ENCODE data around the gene FDXR.
A peak's percentile ranks its signal among the peaks of the same experiment; 100 is the strongest.

FDXR gene

GRCh38 chr17:74875977-74876593 is 3.3 kb upstream of the FDXR start:
- no peak overlapping the region for H4K8ac ChIP-seq (ENCODE audit: low read depth, low read length)
- no peak overlapping the region for H2BK12ac ChIP-seq (ENCODE audit: low read length)
- no peak overlapping the region for H3K4ac ChIP-seq (ENCODE audit: low read depth, low read length)
- no peaks in the 10 kb centered on the region for H3K27me3 ChIP-seq (ENCODE audit: insufficient read depth, low read length)
- peaks cover 8% of the 10 kb centered on the region for H3K79me1 ChIP-seq (ENCODE audit: low read length)
- no peak overlapping the region for H2BK120ac ChIP-seq (ENCODE audit: insufficient read depth, low read length, poor library complexity)
- no peak overlapping the region for H2BK5ac ChIP-seq (ENCODE audit: low read depth, low read length, poor library complexity)
- no peak for DNase-seq
- H2AFZ ChIP-seq (ENCODE audit: insufficient read depth, low read length, poor library complexity) = no peak overlapping the region
- H3K9me3 ChIP-seq (ENCODE audit: insufficient read depth, low read depth, low read length) = no peaks in the 10 kb centered on the region
- H3K4me2 ChIP-seq (ENCODE audit: low read length) = no peak overlapping the region
- H2AK5ac ChIP-seq (ENCODE audit: low read length) = no peak overlapping the region
- H4K91ac ChIP-seq (ENCODE audit: low read depth, low read length) = no peak overlapping the region
- no peaks in the 10 kb centered on the region for H3K36me3 ChIP-seq (ENCODE audit: control insufficient read depth in 1 of 2, insufficient read depth in 2 of 2, low read length in 2 of 2)
- H3K79me2 ChIP-seq (ENCODE audit: control insufficient read depth, insufficient read depth, low read length, poor library complexity) = peaks cover 5% of the 10 kb centered on the region
- H3K4me3 ChIP-seq (ENCODE audit: low read depth, low read length) = no peak overlapping the region
- H3K23ac ChIP-seq (ENCODE audit: low read length) = no peak overlapping the region
- H3K9ac ChIP-seq (ENCODE audit: low read length) = no peak overlapping the region
- H3K27ac ChIP-seq (ENCODE audit: low read depth, low read length) = no peak overlapping the region
- H3K18ac ChIP-seq (ENCODE audit: low read length) = no peak overlapping the region
- H3K4me1 ChIP-seq (ENCODE audit: control insufficient read depth in 1 of 2, insufficient read depth in 2 of 2, low read length in 2 of 2) = peaks cover 3 to 11% of the 10 kb centered on the region in 2 experiments
- no CpG with 5 or more reads among the region's 6 CpGs for WGBS (ENCODE audit: extremely low coverage, insufficient coverage, insufficient read length)
- no peak overlapping the region for H3K14ac ChIP-seq (ENCODE audit: low read length)
- no peak overlapping the region for H4K12ac ChIP-seq (ENCODE audit: low read depth, low read length)

DNA sequence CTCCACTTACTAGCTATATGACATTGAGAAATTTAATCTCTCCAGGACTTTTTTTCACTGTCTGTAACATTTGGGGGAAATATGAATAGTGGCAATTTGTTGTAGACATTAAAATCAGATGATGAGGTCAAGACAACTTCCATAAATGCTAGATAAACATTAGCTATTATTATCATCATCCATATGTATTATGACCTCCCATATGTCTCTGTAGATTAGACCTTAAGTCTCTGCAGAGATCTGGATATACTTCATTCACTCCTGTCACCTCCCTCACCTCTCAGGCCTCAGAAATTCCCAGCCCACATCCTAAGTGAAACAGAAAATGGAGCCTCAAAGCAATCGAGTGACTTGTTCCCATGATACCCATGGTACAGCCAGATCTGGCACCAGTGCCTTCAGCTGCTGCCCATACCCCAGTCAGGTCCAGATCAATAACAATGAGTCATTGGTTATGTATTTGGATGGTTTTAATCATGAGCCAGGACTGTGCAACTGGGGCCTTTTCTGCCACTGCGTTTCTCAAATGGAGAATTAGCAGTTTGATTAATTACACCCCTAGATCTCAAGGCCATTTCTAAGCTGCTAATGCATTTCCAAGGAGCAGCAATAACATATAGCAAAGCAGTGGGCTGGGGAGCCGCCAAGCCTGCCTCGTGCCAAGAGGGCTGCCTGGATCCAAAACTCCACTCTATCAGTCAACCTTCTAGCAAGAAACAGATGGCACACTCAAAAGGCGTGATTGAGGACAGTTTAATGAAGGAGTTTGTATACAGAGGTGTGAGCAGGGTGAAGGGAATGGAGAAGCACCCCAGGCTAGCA is 2.6 kb upstream of the FDXR start:
- H2BK120ac ChIP-seq (ENCODE audit: insufficient read depth, low read length, poor library complexity) = no peak overlapping the region
- no peaks in the 10 kb centered on the region for H3K27me3 ChIP-seq (ENCODE audit: insufficient read depth, low read length)
- no peaks in the 10 kb centered on the region for H3K36me3 ChIP-seq (ENCODE audit: control insufficient read depth in 1 of 2, insufficient read depth in 2 of 2, low read length in 2 of 2)
- H3K9me3 ChIP-seq (ENCODE audit: insufficient read depth, low read depth, low read length) = no peaks in the 10 kb centered on the region
- H3K18ac ChIP-seq (ENCODE audit: low read length) = no peak overlapping the region
- H3K9ac ChIP-seq (ENCODE audit: low read length) = no peak overlapping the region
- H3K79me1 ChIP-seq (ENCODE audit: low read length) = peaks cover 8% of the 10 kb centered on the region
- no peak overlapping the region for H2BK12ac ChIP-seq (ENCODE audit: low read length)
- no CpG with 5 or more reads among the region's 5 CpGs for WGBS (ENCODE audit: extremely low coverage, insufficient coverage, insufficient read length)
- H4K91ac ChIP-seq (ENCODE audit: low read depth, low read length) = no peak overlapping the region
- peaks cover 3 to 11% of the 10 kb centered on the region in 2 experiments for H3K4me1 ChIP-seq (ENCODE audit: control insufficient read depth in 1 of 2, insufficient read depth in 2 of 2, low read length in 2 of 2)
- H3K14ac ChIP-seq (ENCODE audit: low read length) = no peak overlapping the region
- no peak overlapping the region for H3K27ac ChIP-seq (ENCODE audit: low read depth, low read length)
- H3K4ac ChIP-seq (ENCODE audit: low read depth, low read length) = no peak overlapping the region
- H2AK5ac ChIP-seq (ENCODE audit: low read length) = no peak overlapping the region
- H3K4me2 ChIP-seq (ENCODE audit: low read length) = no peak overlapping the region
- no peak overlapping the region for H3K4me3 ChIP-seq (ENCODE audit: low read depth, low read length)
- no peak overlapping the region for H3K23ac ChIP-seq (ENCODE audit: low read length)
- no peak overlapping the region for H4K12ac ChIP-seq (ENCODE audit: low read depth, low read length)
- H4K8ac ChIP-seq (ENCODE audit: low read depth, low read length) = no peak overlapping the region
- peaks cover 5% of the 10 kb centered on the region for H3K79me2 ChIP-seq (ENCODE audit: control insufficient read depth, insufficient read depth, low read length, poor library complexity)
- H2BK5ac ChIP-seq (ENCODE audit: low read depth, low read length, poor library complexity) = no peak overlapping the region
- H2AFZ ChIP-seq (ENCODE audit: insufficient read depth, low read length, poor library complexity) = no peak overlapping the region
- DNase-seq = no peak

- DNase-seq = no peak
- Histone ChIP-seq H3K4me2 (ENCODE audit: low read length) (no peak overlapping the region), H4K91ac (ENCODE audit: low read depth, low read length) (no peak overlapping the region), H3K9me3 (ENCODE audit: insufficient read depth, low read depth, low read length) (peaks cover 3% of the 10 kb centered on the region), H3K27ac (ENCODE audit: low read depth, low read length) (no peak overlapping the region), H2BK12ac (ENCODE audit: low read length) (no peak overlapping the region), H3K9ac (ENCODE audit: low read length) (no peak overlapping the region), H2AK5ac (ENCODE audit: low read length) (no peak overlapping the region), H3K4ac (ENCODE audit: low read depth, low read length) (no peak overlapping the region), H4K8ac (ENCODE audit: low read depth, low read length) (peak overlapping the region; percentile 27), H3K36me3 (ENCODE audit: control insufficient read depth in 1 of 2, insufficient read depth in 2 of 2, low read length in 2 of 2) (no peaks in the 10 kb centered on the region), H2BK120ac (ENCODE audit: insufficient read depth, low read length, poor library complexity) (no peak overlapping the region), H3K18ac (ENCODE audit: low read length) (no peak overlapping the region), H3K79me2 (ENCODE audit: control insufficient read depth, insufficient read depth, low read length, poor library complexity) (peaks cover 5% of the 10 kb centered on the region), H3K14ac (ENCODE audit: low read length) (no peak overlapping the region), H3K79me1 (ENCODE audit: low read length) (peaks cover 8% of the 10 kb centered on the region), H2BK5ac (ENCODE audit: low read depth, low read length, poor library complexity) (no peak overlapping the region), H4K12ac (ENCODE audit: low read depth, low read length) (peak overlapping the region; percentile 20), H3K23ac (ENCODE audit: low read length) (no peak overlapping the region), H3K27me3 (ENCODE audit: insufficient read depth, low read length) (no peaks in the 10 kb centered on the region), H2AFZ (ENCODE audit: insufficient read depth, low read length, poor library complexity) (no peak overlapping the region), H3K4me1 (ENCODE audit: control insufficient read depth in 1 of 2, insufficient read depth in 2 of 2, low read length in 2 of 2) (peaks cover 3 to 11% of the 10 kb centered on the region in 2 experiments), H3K4me3 (ENCODE audit: low read depth, low read length) (no peak overlapping the region)
- WGBS (ENCODE audit: extremely low coverage, insufficient coverage, insufficient read length) = no CpG with 5 or more reads among the region's 5 CpGs
Measured at GRCh38 chr17:74874615-74875037, 1.8 kb upstream of the FDXR start.

GRCh38 chr17:74873874-74874614 is 1.2 kb upstream of the FDXR start:
- Histone ChIP-seq H4K8ac (ENCODE audit: low read depth, low read length) (peak overlapping the region; percentile 61), H2BK120ac (ENCODE audit: insufficient read depth, low read length, poor library complexity) (no peak overlapping the region), H2BK12ac (ENCODE audit: low read length) (no peak overlapping the region), H3K4me2 (ENCODE audit: low read length) (peak overlapping the region; percentile 82), H2BK5ac (ENCODE audit: low read depth, low read length, poor library complexity) (no peak overlapping the region), H2AK5ac (ENCODE audit: low read length) (no peak overlapping the region), H3K4me1 (ENCODE audit: control insufficient read depth in 1 of 2, insufficient read depth in 2 of 2, low read length in 2 of 2) (peaks cover 3 to 11% of the 10 kb centered on the region in 2 experiments), H3K27me3 (ENCODE audit: insufficient read depth, low read length) (no peaks in the 10 kb centered on the region), H3K79me1 (ENCODE audit: low read length) (peaks cover 8% of the 10 kb centered on the region), H3K9ac (ENCODE audit: low read length) (no peak overlapping the region), H3K9me3 (ENCODE audit: insufficient read depth, low read depth, low read length) (peaks cover 3% of the 10 kb centered on the region), H3K23ac (ENCODE audit: low read length) (no peak overlapping the region), H4K91ac (ENCODE audit: low read depth, low read length) (no peak overlapping the region), H3K14ac (ENCODE audit: low read length) (no peak overlapping the region), H4K12ac (ENCODE audit: low read depth, low read length) (peak overlapping the region; percentile 20), H3K79me2 (ENCODE audit: control insufficient read depth, insufficient read depth, low read length, poor library complexity) (peaks cover 5% of the 10 kb centered on the region), H3K4ac (ENCODE audit: low read depth, low read length) (no peak overlapping the region), H3K27ac (ENCODE audit: low read depth, low read length) (no peak overlapping the region), H3K36me3 (ENCODE audit: control insufficient read depth in 1 of 2, insufficient read depth in 2 of 2, low read length in 2 of 2) (no peaks in the 10 kb centered on the region), H3K4me3 (ENCODE audit: low read depth, low read length) (no peak overlapping the region), H3K18ac (ENCODE audit: low read length) (no peak overlapping the region), H2AFZ (ENCODE audit: insufficient read depth, low read length, poor library complexity) (no peak overlapping the region)
- no peak for DNase-seq
- WGBS (ENCODE audit: extremely low coverage, insufficient coverage, insufficient read length) = no CpG with 5 or more reads among the region's 6 CpGs

Measured in trophoblast cell (in vitro differentiated cells and primary cell).